NCI-H2227 treated with DMSO at 0.1 percent for 48 hours (cell line): ENCODE results near the gene TP53.

Source experiments
- DNase-seq: peaks from one replicate; lab custom pipeline; 2025; lab: John Stamatoyannopoulos, UW

TP53 gene

GRCh38 chr17:7706631-7707354 is 19.5 kb upstream of the TP53 start:
- no peak for DNase-seq

GRCh38 chr17:7705269-7706255 is 18.3 kb upstream of the TP53 start:
- no peak for DNase-seq

- peak; percentile 72 for DNase-seq
Observed at GRCh38 chr17:7704601-7705268, 17.4 kb upstream of the TP53 start, which contains the start of gene EFNB3. Gene EFNB3 (plus strand): TSS chr17:7705202. CDS start chr17:7705599, 397 bp downstream.

GRCh38 chr17:7703584-7704479 is 16.5 kb upstream of the TP53 start:
- peak; percentile 72 for DNase-seq

- DNase-seq, result no peak
Observed at GRCh38 chr17:7702776-7703175, 15.5 kb upstream of the TP53 start.

GRCh38 chr17:7701681-7702080 is 14.4 kb upstream of the TP53 start:
- no peak for DNase-seq

GRCh38 chr17:7700510-7700909 is 13.2 kb upstream of the TP53 start:
- DNase-seq, result no peak

GRCh38 chr17:7697828-7698588 is 10.7 kb upstream of the TP53 start:
- DNase-seq, result no peak

- no peak for DNase-seq
Observed at GRCh38 chr17:7695586-7695985, 8.3 kb upstream of the TP53 start.

GRCh38 chr17:7688808-7689316 is 1.6 kb upstream of the TP53 start:
- DNase-seq, result no peak

- DNase-seq, result peak; percentile 89
Observed at GRCh38 chr17:7687908-7688807, 868 bp upstream of the TP53 start, which contains the start of gene WRAP53. Gene WRAP53 (plus strand): TSS chr17:7688477. CDS start chr17:7688649, 172 bp downstream.

GRCh38 chr17:7686222-7687071 is 843 bp downstream of the TP53 start:
- peak; percentile 92 for DNase-seq

GRCh38 chr17:7685533-7686221 is 1.6 kb downstream of the TP53 start:
- DNase-seq, result peak; percentile 86

GRCh38 chr17:7684851-7685532 is 2.3 kb downstream of the TP53 start:
- DNase-seq, result no peak

- DNase-seq, result no peak
Observed at GRCh38 chr17:7677388-7678067, 9.8 kb downstream of the TP53 start.

- DNase-seq, result no peak
Observed at GRCh38 chr17:7676533-7676932, 10.8 kb downstream of the TP53 start.
